Measurements from ENCODE around the gene REPS2.

Gene REPS2

DNA sequence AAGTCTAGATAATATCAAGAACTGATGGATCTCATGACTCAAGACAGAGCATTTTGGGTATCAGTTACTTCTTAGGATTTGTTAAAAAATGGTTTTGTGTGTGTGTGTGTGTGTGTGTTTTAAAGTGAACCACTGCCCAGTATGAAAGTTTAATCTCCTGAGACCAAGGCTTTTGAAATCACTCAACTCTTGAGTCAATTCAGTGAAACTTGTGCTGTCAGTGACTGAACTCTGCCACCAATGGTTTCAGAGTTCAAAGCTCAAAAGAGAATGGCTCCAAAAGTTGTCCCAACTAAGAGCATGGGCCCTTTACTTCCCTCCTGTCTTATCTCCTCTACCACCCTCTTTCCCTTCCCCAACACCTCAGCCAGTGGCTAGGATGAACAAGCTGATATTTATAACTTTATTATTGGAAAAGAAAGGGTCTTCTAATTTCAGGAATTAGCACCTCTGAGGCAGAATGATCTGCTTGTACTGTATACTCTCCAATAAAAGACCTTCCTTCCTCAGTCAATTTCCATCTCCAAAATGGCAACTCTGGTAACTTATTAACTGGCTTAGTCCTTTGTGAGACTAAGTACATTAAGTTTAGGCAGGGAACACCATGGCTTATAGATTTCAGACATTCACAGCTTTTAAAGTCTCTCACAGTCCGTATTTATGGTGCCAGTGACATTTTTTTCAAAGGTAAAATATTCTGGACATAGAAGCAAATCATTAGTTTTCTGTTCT is 152.2 kb downstream of the REPS2 start:
- no peak for DNase-seq

- no peak for DNase-seq
Observed at GRCh38 chrX:17104433-17104832, 158.0 kb downstream of the REPS2 start.

DNA sequence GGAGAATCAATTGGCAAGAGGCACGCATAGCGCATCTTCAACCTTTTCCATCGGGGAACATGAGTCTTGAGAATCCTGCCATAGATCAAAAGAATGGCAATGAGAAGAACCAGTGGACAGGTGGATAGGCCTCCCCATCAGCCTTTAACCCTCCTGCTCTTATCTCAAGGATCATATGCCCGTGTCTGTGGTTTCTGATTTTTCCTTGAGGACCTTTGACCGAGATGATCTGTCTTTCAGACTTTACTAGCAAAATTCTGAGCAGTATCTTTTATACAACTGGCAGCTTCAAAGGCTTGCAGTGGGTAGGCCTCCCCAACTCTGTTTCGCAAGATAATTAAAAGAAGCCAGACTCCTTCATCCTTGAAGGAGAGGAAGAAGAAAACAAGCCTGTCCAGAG is 174.4 kb downstream of the REPS2 start:
- no peak for DNase-seq

GRCh38 chrX:17154001-17154400 is 207.5 kb downstream of the REPS2 start:
- no peak for DNase-seq

DNA sequence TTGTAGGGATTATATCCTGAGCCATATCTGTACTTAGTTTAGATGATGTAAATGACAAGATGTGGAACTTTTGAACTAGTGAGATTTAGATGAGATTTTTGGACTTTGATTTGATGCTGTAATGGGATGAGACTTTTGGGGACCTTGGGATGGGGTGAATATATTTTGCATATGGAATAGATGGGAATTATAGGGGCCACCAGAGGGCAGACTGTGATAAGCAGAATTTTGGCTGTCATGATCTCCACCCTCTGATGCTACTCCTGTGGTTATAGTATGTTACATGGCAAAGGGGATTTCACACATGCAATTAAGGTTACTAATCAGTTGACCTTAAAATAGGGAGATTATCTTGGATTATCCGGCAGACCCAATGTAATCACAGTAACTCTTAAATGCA is 214.5 kb downstream of the REPS2 start:
- DNase-seq = no peak

DNA sequence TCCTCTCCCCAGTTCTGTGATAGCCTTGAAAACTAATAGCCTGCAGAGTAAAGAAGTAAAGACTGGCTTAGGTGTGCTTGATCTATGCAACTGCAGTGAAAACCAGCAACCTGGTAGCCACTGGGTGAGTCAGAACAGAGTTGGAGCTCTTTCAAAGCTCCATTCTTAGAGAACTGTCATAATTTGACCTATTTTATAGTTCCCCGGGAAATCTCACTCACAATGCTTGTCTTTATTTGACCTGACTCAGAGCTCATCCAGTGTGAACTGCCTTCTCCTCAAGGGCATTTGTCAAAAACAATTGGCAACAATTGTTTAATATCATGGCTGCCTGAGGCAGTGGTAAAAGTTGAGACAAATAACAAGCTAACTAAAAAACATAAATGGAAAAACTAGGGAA is 215.5 kb downstream of the REPS2 start:
- no peak for DNase-seq

DNA sequence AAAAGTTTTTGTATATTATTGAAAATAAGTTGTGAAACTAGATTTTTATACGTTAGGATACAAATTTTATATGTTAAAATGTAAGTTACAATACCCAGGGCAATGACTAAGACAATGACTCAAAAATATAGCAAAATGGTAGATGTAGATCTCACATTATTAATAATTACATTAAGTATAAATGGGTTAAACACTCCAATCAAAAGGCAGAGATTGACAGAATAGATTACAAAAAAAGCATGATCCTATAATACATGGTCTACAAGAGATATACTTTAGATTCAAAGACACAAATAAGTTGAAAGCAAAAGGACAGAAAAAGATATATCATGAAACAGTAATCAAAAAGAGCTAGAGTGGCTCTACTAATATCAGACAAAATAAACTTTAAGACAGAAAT is 217.6 kb downstream of the REPS2 start:
- DNase-seq = no peak

GRCh38 chrX:17164941-17165340 is 218.5 kb downstream of the REPS2 start:
- no peak for DNase-seq

GRCh38 chrX:17167915-17168314 is 221.5 kb downstream of the REPS2 start:
- DNase-seq = no peak

DNA sequence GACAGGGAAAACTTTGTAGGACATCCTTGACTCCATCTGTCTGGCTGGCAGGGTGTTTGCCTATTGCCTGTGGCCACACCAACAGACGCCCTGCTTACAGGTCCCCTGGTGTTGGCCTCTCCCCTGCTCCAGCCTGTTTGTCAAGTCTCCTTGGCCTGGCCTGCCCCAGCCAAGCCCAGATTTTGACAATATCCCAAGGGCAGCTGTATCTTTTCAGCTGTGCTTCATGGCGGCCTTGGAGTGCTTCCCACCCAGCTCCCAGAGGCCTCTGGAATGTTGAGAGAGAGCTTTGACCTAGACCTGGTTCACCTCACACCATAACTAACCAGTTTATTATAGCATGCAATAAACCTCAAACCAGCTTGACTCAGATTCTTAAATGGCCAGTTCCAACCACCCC is 224.5 kb downstream of the REPS2 start:
- no peak for DNase-seq

DNA sequence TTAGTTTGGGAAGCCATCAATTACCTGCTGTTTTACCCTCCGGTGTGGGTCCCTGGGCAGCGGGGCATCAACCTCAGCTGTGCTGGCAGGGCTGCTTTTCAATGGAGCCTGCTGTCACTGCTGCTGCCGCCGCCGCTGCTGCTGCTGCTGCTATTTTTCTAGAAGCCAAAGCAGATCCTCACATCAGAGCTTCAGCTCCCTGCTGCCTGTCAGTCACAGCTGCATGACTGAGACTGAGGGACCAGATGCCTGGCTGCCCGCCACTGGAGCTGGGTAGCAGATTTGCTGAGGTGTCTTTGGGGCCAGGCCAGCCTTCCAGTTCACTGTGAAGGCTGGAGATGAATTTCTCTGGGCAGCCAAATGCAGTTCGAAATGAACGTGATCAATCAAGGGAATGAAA is 228.2 kb downstream of the REPS2 start:
- no peak for DNase-seq

DNA sequence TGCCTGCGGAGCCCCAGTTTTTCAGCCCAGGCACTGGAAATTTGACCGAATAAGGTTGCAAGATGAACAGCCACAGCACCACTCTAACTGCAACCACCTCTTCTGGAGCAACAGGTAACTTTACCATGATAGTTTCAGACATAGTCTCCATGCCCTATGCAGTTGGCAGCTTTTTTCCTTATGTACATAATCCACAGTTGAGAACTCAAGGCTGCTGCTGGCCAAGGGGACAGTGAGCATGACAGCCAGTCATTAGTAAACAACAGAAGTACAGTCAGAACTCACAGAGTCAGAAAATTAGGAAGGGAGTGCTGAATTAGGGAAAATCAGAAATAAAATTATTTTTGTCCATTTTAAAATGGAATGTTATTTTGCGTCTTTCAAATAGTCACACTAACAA is 235.9 kb downstream of the REPS2 start:
- no peak for DNase-seq

DNA sequence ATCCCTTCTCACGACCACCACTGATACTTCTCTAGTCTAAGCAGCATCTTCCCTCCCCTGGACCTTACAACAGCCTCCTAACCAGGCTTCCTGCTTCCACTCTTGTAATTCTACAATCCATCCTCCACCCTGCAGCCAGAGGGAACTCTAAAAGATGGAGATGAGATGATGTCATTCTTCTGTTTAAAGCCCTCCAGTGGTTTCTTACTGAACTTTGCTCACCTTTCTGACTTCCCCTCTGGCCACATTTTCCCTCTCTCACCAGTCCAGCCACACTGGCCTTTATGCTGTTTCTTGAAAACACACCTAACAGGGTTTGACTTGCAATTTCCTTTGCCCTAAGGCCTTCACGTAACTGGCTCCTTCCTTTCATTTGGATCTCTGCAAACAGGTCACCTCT is 237.1 kb downstream of the REPS2 start:
- no peak for DNase-seq

DNA sequence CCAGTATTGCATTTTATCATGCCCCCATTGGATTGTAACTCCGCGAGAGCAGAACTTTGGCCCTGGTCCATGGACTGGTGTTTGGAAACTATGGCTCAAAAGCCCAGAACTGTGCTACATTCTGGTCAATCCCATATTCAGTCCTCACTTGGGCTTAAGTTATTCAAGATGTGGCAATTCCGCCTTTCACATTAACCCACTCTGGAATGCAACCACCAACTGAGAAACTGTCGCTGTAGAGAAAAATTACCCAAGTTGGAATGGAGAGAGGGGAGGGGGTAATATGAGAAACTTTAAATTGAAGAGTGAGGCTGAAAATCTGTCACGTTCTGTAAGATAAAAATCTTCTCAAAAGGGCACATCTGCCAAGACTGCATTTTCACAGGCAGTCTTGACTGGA is 239.0 kb downstream of the REPS2 start:
- no peak for DNase-seq

- no peak for DNase-seq
Observed at GRCh38 chrX:17187136-17187756, 240.8 kb downstream of the REPS2 start.

DNA sequence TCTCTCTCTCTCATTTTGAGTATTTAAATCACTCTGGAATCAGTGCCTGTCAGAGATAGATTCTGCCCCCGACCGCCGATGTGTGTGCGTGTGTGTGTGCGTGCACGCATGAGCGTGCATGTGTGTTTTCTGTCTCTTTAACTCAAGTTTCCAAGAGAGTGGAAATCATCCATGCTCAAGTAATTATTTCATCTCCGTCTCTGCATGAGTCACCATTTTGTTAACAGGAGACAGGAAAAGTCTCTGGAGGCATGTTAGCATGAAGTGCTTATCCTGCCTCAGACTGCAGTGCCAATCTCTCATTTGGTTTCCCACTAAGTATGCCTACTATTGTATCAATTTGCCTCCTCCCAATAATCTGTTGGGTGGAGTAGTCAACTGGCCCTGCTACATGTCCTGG is 245.6 kb downstream of the REPS2 start:
- no peak for DNase-seq

Measured in activated effector memory CD4-positive, alpha-beta T cell treated with anti-CD3 and anti-CD28 coated beads, Interleukin-2, amount 50 U/mL, for 16 hours (primary cell).